ENCODE results near the gene AFF2.

Gene AFF2

GRCh38 chrX:148926371-148926770, 426.0 kb downstream of the AFF2 start:
- no peak overlapping the region for H3K4me3 ChIP-seq (ENCODE audit: low read depth, low read length)
- TF ChIP-seq, protein P1, sequence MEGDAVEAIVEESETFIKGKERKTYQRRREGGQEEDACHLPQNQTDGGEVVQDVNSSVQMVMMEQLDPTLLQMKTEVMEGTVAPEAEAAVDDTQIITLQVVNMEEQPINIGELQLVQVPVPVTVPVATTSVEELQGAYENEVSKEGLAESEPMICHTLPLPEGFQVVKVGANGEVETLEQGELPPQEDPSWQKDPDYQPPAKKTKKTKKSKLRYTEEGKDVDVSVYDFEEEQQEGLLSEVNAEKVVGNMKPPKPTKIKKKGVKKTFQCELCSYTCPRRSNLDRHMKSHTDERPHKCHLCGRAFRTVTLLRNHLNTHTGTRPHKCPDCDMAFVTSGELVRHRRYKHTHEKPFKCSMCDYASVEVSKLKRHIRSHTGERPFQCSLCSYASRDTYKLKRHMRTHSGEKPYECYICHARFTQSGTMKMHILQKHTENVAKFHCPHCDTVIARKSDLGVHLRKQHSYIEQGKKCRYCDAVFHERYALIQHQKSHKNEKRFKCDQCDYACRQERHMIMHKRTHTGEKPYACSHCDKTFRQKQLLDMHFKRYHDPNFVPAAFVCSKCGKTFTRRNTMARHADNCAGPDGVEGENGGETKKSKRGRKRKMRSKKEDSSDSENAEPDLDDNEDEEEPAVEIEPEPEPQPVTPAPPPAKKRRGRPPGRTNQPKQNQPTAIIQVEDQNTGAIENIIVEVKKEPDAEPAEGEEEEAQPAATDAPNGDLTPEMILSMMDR (IDR thresholded peaks at IDR 0.05; ENCODE audit: low read depth, low read length) = no peak

DNA sequence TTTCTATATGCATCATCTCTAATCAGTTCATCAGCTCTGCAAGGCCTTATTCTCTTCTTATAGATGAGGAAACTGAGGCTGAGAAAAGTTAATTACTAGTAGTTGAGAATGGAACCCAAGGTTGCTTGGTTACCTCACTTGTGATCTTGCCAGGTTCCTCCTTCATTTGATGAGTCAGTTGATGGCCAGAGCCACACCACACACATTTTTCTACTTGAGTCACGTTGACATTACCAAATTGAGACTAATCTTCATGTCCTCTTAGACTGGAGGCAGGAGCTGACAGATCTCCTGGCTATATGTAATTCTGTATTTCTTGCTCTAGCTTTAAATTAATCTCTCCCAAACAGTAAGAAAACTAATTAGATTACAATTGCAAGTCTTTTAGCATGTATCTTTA, 428.4 kb downstream of the AFF2 start:
- H3K4me3 ChIP-seq (ENCODE audit: low read depth, low read length) = no peak overlapping the region
- TF ChIP-seq, protein P1 (IDR thresholded peaks at IDR 0.05; ENCODE audit: low read depth, low read length) = no peak

DNA sequence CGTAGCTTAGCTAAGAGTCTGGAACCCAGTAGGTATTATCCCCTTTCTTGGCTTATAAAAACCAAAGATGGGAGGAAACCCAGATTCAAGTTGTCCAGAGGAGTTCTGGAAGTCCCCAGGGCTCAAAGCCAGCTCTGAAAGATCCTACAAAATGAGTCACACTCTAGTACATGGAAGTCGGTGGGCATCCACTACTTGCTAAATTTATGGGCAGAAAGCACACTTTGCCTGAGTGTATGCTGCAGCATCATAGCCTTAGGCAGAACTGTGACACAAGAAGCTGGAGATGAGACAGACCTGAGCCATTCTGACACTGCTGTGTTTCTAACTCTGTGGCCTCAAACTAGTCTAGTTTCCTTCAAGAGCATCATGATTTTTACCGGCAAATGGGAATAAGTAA, 429.3 kb downstream of the AFF2 start:
- TF ChIP-seq, protein P1 (IDR thresholded peaks at IDR 0.05; ENCODE audit: low read depth, low read length) = no peak
- no peak overlapping the region for H3K4me3 ChIP-seq (ENCODE audit: low read depth, low read length)

- TF ChIP-seq, protein P1 (IDR thresholded peaks at IDR 0.05; ENCODE audit: low read depth, low read length) = no peak
- H3K4me3 ChIP-seq (ENCODE audit: low read depth, low read length) = no peak overlapping the region
Measured at GRCh38 chrX:148930206-148930729, 429.9 kb downstream of the AFF2 start.

DNA sequence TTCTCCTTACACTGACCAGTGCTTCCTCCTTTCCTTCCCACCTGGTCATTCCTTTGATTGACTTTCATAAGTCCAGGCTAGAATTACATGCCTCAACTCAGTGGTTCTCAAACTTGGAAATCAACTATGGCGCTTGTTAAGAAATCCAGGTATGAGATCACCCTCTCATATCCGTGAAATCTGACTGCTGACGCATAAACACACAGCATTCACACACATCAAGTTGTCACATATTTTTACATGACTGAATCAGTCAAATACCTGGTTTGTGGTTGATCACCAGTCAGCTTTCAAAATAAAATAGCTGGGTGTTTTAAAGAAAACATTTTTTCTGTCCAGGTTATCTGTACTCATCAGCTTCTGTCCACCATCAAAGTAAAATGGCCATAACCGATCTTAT, 433.5 kb downstream of the AFF2 start:
- no peak overlapping the region for H3K4me3 ChIP-seq (ENCODE audit: low read depth, low read length)
- TF ChIP-seq, protein P1 (IDR thresholded peaks at IDR 0.05; ENCODE audit: low read depth, low read length) = no peak

DNA sequence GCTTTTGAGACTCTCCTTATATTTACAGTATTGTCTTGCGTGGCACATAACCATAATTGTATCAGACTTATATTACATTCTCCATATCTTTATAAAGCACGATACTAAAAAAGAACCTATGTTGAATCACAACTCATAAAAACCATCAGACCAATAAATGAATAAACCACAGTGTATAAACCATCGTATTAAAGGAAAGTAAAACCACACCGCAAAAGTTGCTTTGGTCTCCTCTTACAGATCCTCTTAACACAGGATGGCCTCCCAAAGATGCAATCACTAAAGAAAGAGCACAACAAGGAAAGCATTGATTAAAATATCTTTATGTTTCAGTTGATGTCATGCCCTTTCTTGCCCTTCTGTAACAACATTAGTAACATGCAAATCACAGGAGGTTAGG, 437.9 kb downstream of the AFF2 start:
- H3K4me3 ChIP-seq (ENCODE audit: low read depth, low read length) = no peak overlapping the region
- TF ChIP-seq, protein P1 (IDR thresholded peaks at IDR 0.05; ENCODE audit: low read depth, low read length) = no peak

DNA sequence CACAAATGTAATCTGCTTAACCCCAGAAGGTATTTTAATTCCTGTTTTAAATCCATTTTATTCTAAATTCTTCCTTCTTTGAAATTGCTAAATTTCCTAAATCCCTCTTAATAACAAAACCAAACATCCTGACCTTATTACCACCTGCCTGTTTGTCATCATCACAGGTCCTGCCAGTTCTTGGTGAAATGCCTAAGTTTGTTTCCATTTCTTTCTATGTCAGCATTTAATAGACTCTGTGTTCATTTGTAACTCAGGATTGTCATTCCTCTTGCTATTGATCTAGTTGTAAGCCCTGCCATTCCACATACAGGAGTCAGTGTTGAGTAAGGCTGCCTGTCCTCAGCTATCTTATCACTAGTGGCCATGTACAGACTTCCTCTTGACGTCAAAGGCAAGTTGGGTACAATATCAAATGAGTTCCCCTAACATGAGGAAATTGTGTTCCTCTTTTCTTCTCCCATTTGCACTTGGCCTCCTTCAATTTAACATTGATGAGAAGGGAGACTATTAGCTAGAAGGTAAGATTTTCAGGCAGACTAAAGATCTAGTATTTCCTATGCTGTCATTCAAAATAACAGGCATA, 440.1 kb downstream of the AFF2 start:
- TF ChIP-seq, protein P1 (IDR thresholded peaks at IDR 0.05; ENCODE audit: low read depth, low read length) = no peak
- no peak overlapping the region for H3K4me3 ChIP-seq (ENCODE audit: low read depth, low read length)
